HUES64 (cell line): ENCODE measurements around the gene HOXC9.
"Not testable (repeated sequence)": the region's sequence is repeated elsewhere in the genome, so short reads cannot be mapped to it uniquely, and the experiment has no call there.

Source experiments
- H3K27ac ChIP-seq: 2 replicates; pipeline ENCODE4 v1.7.0; 2013; ENCODE audit warnings: low read depth, low read length, inconsistent platforms
- H3K27me3 ChIP-seq: 2 replicates; pipeline ENCODE4 v1.6.1; 2013; ENCODE audit warnings: mild to moderate bottlenecking, low read length; ENCODE audit not compliant: insufficient read depth
- H3K36me3 ChIP-seq: 2 replicates; pipeline ENCODE4 v1.6.1; 2013; ENCODE audit warnings: mild to moderate bottlenecking, low read length; ENCODE audit not compliant: insufficient read depth
- H3K4me1 ChIP-seq: 2 replicates; pipeline ENCODE4 v1.6.1; 2013; ENCODE audit warnings: mild to moderate bottlenecking, low read length, moderate library complexity; ENCODE audit not compliant: insufficient read depth
- H3K4me3 ChIP-seq: 2 replicates; pipeline ENCODE4 v1.5.1; 2013; ENCODE audit warnings: mild to moderate bottlenecking, low read length, moderate library complexity
- H3K9ac ChIP-seq: 2 replicates; pipeline ENCODE4 v1.6.1; 2013; ENCODE audit warnings: mild to moderate bottlenecking, low read depth, low read length
- H3K9me3 ChIP-seq: 2 replicates; pipeline ENCODE4 v1.6.1; 2013; ENCODE audit warnings: low read depth, low read length; ENCODE audit not compliant: insufficient read depth
- WGBS: fragments of 150-250, 120-280 bp; methylation state at CpG from one replicate; pipeline ENCODE4 v1.1.7; 2013; ENCODE audit warnings: missing lambda C conversion rate; 5-methylcytosine and 5-hydroxymethylcytosine counted together

HOXC9 gene

GRCh38 chr12:54035568-54036264, 35.8 kb downstream of the HOXC9 start:
- no peaks in the 10 kb centered on the region for H3K9me3 ChIP-seq
- WGBS = 35% methylated on average over 6 of the region's 6 CpGs
- H3K4me1 ChIP-seq = no peaks in the 10 kb centered on the region
- H3K4me3 ChIP-seq = no peak overlapping the region
- peaks cover 100% of the 10 kb centered on the region for H3K27me3 ChIP-seq
- no peak overlapping the region for H3K9ac ChIP-seq
- no peak overlapping the region for H3K27ac ChIP-seq
- H3K36me3 ChIP-seq = no peaks in the 10 kb centered on the region

- Histone ChIP-seq H3K27me3 (peaks cover 100% of the 10 kb centered on the region), H3K27ac (no peak overlapping the region), H3K4me3 (no peak overlapping the region), H3K36me3 (no peaks in the 10 kb centered on the region), H3K4me1 (no peaks in the 10 kb centered on the region), H3K9me3 (no peaks in the 10 kb centered on the region), H3K9ac (no peak overlapping the region)
- WGBS = 45% methylated on average over 14 of the region's 14 CpGs
Measured at GRCh38 chr12:54036620-54037359, 36.8 kb downstream of the HOXC9 start.

- Histone ChIP-seq H3K27ac (no peak overlapping the region), H3K27me3 (peaks cover 100% of the 10 kb centered on the region), H3K4me3 (no peak overlapping the region), H3K9ac (no peak overlapping the region), H3K9me3 (no peaks in the 10 kb centered on the region), H3K4me1 (no peaks in the 10 kb centered on the region), H3K36me3 (no peaks in the 10 kb centered on the region)
- WGBS = 26% methylated on average over 10 of the region's 14 CpGs
Measured at GRCh38 chr12:54037360-54038283, 37.7 kb downstream of the HOXC9 start.

GRCh38 chr12:54038284-54038870, 38.4 kb downstream of the HOXC9 start:
- no peak overlapping the region for H3K4me3 ChIP-seq
- no peaks in the 10 kb centered on the region for H3K36me3 ChIP-seq
- 50% methylated on average over 5 of the region's 5 CpGs for WGBS
- no peaks in the 10 kb centered on the region for H3K4me1 ChIP-seq
- H3K9ac ChIP-seq = no peak overlapping the region
- H3K27ac ChIP-seq = no peak overlapping the region
- peaks cover 100% of the 10 kb centered on the region for H3K27me3 ChIP-seq
- H3K9me3 ChIP-seq = no peaks in the 10 kb centered on the region

- no peaks in the 10 kb centered on the region for H3K4me1 ChIP-seq
Measured at GRCh38 chr12:54038871-54039414, 39.0 kb downstream of the HOXC9 start.

GRCh38 chr12:54039417-54040147, 39.6 kb downstream of the HOXC9 start:
- H3K9me3 ChIP-seq = no peaks in the 10 kb centered on the region
- peaks cover 100% of the 10 kb centered on the region for H3K27me3 ChIP-seq
- H3K9ac ChIP-seq = no peak overlapping the region
- WGBS = 11% methylated on average over 16 of the region's 16 CpGs
- no peaks in the 10 kb centered on the region for H3K4me1 ChIP-seq
- no peak overlapping the region for H3K27ac ChIP-seq
- H3K4me3 ChIP-seq = no peak overlapping the region
- no peaks in the 10 kb centered on the region for H3K36me3 ChIP-seq

More at GRCh38 chr12:54038871-54039414, 39.0 kb downstream of the HOXC9 start:
- no peak overlapping the region for H3K27ac ChIP-seq
- H3K27me3 ChIP-seq = peaks cover 100% of the 10 kb centered on the region
- no peak overlapping the region for H3K9ac ChIP-seq
- no peak overlapping the region for H3K4me3 ChIP-seq
- H3K36me3 ChIP-seq = no peaks in the 10 kb centered on the region
- 21% methylated on average over 9 of the region's 9 CpGs for WGBS
- H3K9me3 ChIP-seq = no peaks in the 10 kb centered on the region

GRCh38 chr12:54040148-54040494, 40.2 kb downstream of the HOXC9 start:
- Histone ChIP-seq H3K27ac (no peak overlapping the region), H3K27me3 (peaks cover 100% of the 10 kb centered on the region), H3K9ac (no peak overlapping the region), H3K36me3 (no peaks in the 10 kb centered on the region), H3K4me1 (no peaks in the 10 kb centered on the region), H3K9me3 (no peaks in the 10 kb centered on the region), H3K4me3 (no peak overlapping the region)
- WGBS = 52% methylated on average over 4 of the region's 4 CpGs

GRCh38 chr12:54040648-54041047, 40.7 kb downstream of the HOXC9 start:
- Histone ChIP-seq H3K27ac (no peak overlapping the region), H3K4me3 (no peak overlapping the region), H3K36me3 (no peaks in the 10 kb centered on the region), H3K27me3 (peaks cover 100% of the 10 kb centered on the region), H3K9me3 (no peaks in the 10 kb centered on the region), H3K4me1 (no peaks in the 10 kb centered on the region), H3K9ac (no peak overlapping the region)
- WGBS = 60% methylated on average over 2 of the region's 3 CpGs

- Histone ChIP-seq H3K36me3 (no peaks in the 10 kb centered on the region), H3K4me3 (no peak overlapping the region), H3K9me3 (no peaks in the 10 kb centered on the region), H3K4me1 (no peaks in the 10 kb centered on the region), H3K27ac (no peak overlapping the region), H3K27me3 (peaks cover 100% of the 10 kb centered on the region), H3K9ac (no peak overlapping the region)
- 32% methylated on average over 2 of the region's 2 CpGs for WGBS
Measured at GRCh38 chr12:54041097-54041690, 41.2 kb downstream of the HOXC9 start.

- 54% methylated on average over 6 of the region's 6 CpGs for WGBS
- H3K4me3 ChIP-seq, H3K27ac ChIP-seq, H3K9me3 ChIP-seq, H3K4me1 ChIP-seq, H3K36me3 ChIP-seq, H3K9ac ChIP-seq: not testable (repeated sequence)
- H3K27me3 ChIP-seq = peaks cover 100% of the 10 kb centered on the region
Measured at GRCh38 chr12:54042033-54042432, 42.1 kb downstream of the HOXC9 start.
